Loucy (cell line): ENCODE measurements around the gene XPC.

ENCODE experiments used
- H2AFZ ChIP-seq: fragments of 200-600 bp; sonication (generic); 2 replicates; pipeline ENCODE4 v1.6.0; 2016; ENCODE audit warnings: antibody characterized with exemption, mild to moderate bottlenecking, low read length, moderate library complexity
- H3F3A ChIP-seq: fragments of 200-600 bp; 2 replicates; pipeline ENCODE4 v1.6.0; 2016; ENCODE audit warnings: antibody characterized with exemption, low read depth, mild to moderate bottlenecking
- H3K27me3 ChIP-seq: fragments of 200-600 bp; sonication (generic); 2 replicates; pipeline ENCODE4 v1.6.1; 2014; ENCODE audit warnings: low read length, mild to moderate bottlenecking; ENCODE audit not compliant: insufficient read depth, poor library complexity, severe bottlenecking
- H3K36me3 ChIP-seq: fragments of 200-600 bp; sonication (generic); 2 replicates; pipeline ENCODE4 v1.6.1; 2016; ENCODE audit warnings: low read length; ENCODE audit not compliant: insufficient read depth
- H3K4me1 ChIP-seq: fragments of 200-600 bp; sonication (generic); 2 replicates; pipeline ENCODE4 v1.5.1; 2014; ENCODE audit warnings: low read length, mild to moderate bottlenecking; ENCODE audit not compliant: insufficient read depth, poor library complexity, severe bottlenecking
- H3K4me2 ChIP-seq: fragments of 200-600 bp; sonication (generic); 2 replicates; pipeline ENCODE4 v1.6.0; 2014; ENCODE audit warnings: antibody characterized with exemption, low read length, low read depth, mild to moderate bottlenecking; ENCODE audit not compliant: poor library complexity, severe bottlenecking
- H3K4me3 ChIP-seq: fragments of 200-600 bp; sonication (generic); 2 replicates; pipeline ENCODE4 v1.5.1; 2014; ENCODE audit warnings: low read length, mild to moderate bottlenecking, mixed read lengths; ENCODE audit not compliant: poor library complexity, severe bottlenecking
- H3K79me2 ChIP-seq: fragments of 200-600 bp; sonication (generic); 2 replicates; pipeline ENCODE4 v1.6.1; 2014; ENCODE audit warnings: low read length; ENCODE audit not compliant: insufficient read depth
- H3K9ac ChIP-seq: fragments of 200-600 bp; sonication (generic); 2 replicates; pipeline ENCODE4 v1.6.0; 2014; ENCODE audit warnings: mild to moderate bottlenecking, low read depth, low read length, moderate library complexity; ENCODE audit not compliant: poor library complexity, severe bottlenecking
- H3K9me2 ChIP-seq: fragments of 200-600 bp; sonication (generic); replicated peaks from 2 replicates; pipeline ENCODE4 v1.6.1; 2016; ENCODE audit warnings: low read depth, low read length, mixed read lengths
- H3K9me3 ChIP-seq: fragments of 200-600 bp; sonication (generic); 2 replicates; pipeline ENCODE4 v1.6.1; 2014; ENCODE audit warnings: mild to moderate bottlenecking, antibody characterized with exemption, low read length, low read depth; ENCODE audit not compliant: insufficient read depth
- H4K20me1 ChIP-seq: fragments of 200-600 bp; sonication (generic); 2 replicates; pipeline ENCODE4 v1.6.0; 2014; ENCODE audit warnings: antibody characterized with exemption, low read length, mild to moderate bottlenecking; ENCODE audit not compliant: insufficient read depth, poor library complexity, severe bottlenecking
- CTCF ChIP-seq: fragments of 200-600 bp; sonication (generic); conservative IDR thresholded peaks from 2 replicates; pipeline ENCODE4 v1.5.1; 2014; ENCODE audit warnings: mild to moderate bottlenecking, antibody characterized with exemption, low read length
- EZH2phosphoT487 ChIP-seq: fragments of 200-600 bp; IDR thresholded peaks from 2 replicates; pipeline ENCODE4 v1.6.1; 2018; ENCODE audit warnings: antibody characterized with exemption, mild to moderate bottlenecking, moderate library complexity, borderline replicate concordance

XPC gene

GRCh38 chr3:14209581-14210289 lies 31.3 kb upstream of the XPC start:
- no peaks in the 10 kb centered on the region for H3F3A ChIP-seq
- H3K4me1 ChIP-seq, result no peaks in the 10 kb centered on the region
- H3K4me2 ChIP-seq, result no peak overlapping the region
- TF ChIP-seq EZH2phosphoT487, result no peak
- no peak for TF ChIP-seq CTCF
- H3K4me3 ChIP-seq, result no peak overlapping the region
- H3K9me3 ChIP-seq, result no peaks in the 10 kb centered on the region
- H4K20me1 ChIP-seq, result no peaks in the 10 kb centered on the region
- H3K9me2 ChIP-seq, result no peaks in the 10 kb centered on the region
- no peaks in the 10 kb centered on the region for H3K36me3 ChIP-seq
- H3K79me2 ChIP-seq, result no peaks in the 10 kb centered on the region
- no peak overlapping the region for H2AFZ ChIP-seq
- H3K9ac ChIP-seq, result no peak overlapping the region
- H3K27me3 ChIP-seq, result no peaks in the 10 kb centered on the region

- no peak overlapping the region for H2AFZ ChIP-seq
- no peaks in the 10 kb centered on the region for H3K4me1 ChIP-seq
- H3K9me3 ChIP-seq, result no peaks in the 10 kb centered on the region
- no peaks in the 10 kb centered on the region for H3K27me3 ChIP-seq
- H3K4me2 ChIP-seq, result no peak overlapping the region
- H4K20me1 ChIP-seq, result no peaks in the 10 kb centered on the region
- H3K79me2 ChIP-seq, result no peaks in the 10 kb centered on the region
- TF ChIP-seq EZH2phosphoT487, result no peak
- no peak for TF ChIP-seq CTCF
- no peaks in the 10 kb centered on the region for H3K36me3 ChIP-seq
- H3K4me3 ChIP-seq, result no peak overlapping the region
- no peaks in the 10 kb centered on the region for H3K9me2 ChIP-seq
- H3F3A ChIP-seq, result no peaks in the 10 kb centered on the region
- no peak overlapping the region for H3K9ac ChIP-seq
Observed at GRCh38 chr3:14208977-14209394, 30.6 kb upstream of the XPC start.

- H3F3A ChIP-seq, result no peaks in the 10 kb centered on the region
- no peak overlapping the region for H3K4me3 ChIP-seq
- no peaks in the 10 kb centered on the region for H3K9me3 ChIP-seq
- TF ChIP-seq EZH2phosphoT487 (no peak), CTCF (no peak)
- H4K20me1 ChIP-seq, result no peaks in the 10 kb centered on the region
- H3K36me3 ChIP-seq, result no peaks in the 10 kb centered on the region
- H3K9ac ChIP-seq, result no peak overlapping the region
- no peaks in the 10 kb centered on the region for H3K27me3 ChIP-seq
- no peaks in the 10 kb centered on the region for H3K9me2 ChIP-seq
- no peak overlapping the region for H2AFZ ChIP-seq
- no peaks in the 10 kb centered on the region for H3K4me1 ChIP-seq
- no peaks in the 10 kb centered on the region for H3K79me2 ChIP-seq
- no peak overlapping the region for H3K4me2 ChIP-seq
Observed at GRCh38 chr3:14208168-14208567, 29.8 kb upstream of the XPC start.
